Upper lobe of right lung (tissue), 1 donor: ENCODE data around the gene CRACR2A. TPM values are rescaled to one million over a fixed set of nuclear protein-coding genes. Genes with fewer than 3 reads are reported as not detected.

Source experiments
- ATAC-seq: fragments of 200-7000 bp; cut with Tn5 transposase; one replicate; pipeline ENCODE4 v1.9.1; 2020; ENCODE audit warnings: mild to moderate bottlenecking, moderate library complexity
- DNase-seq: peaks from one replicate; pipeline ENCODE4 v3.0.0-alpha.2; 2020
- H3K27ac ChIP-seq: fragments of 200-600 bp; one replicate; pipeline ENCODE4 v1.8.0; 2022
- H3K27me3 ChIP-seq: fragments of 200-600 bp; one replicate; pipeline ENCODE4 v1.8.0; 2022; ENCODE audit warnings: mild to moderate bottlenecking
- H3K36me3 ChIP-seq: fragments of 200-600 bp; one replicate; pipeline ENCODE4 v1.8.0; 2022
- H3K4me1 ChIP-seq: fragments of 200-600 bp; one replicate; pipeline ENCODE4 v1.8.0; 2022
- H3K4me3 ChIP-seq: fragments of 200-600 bp; one replicate; pipeline ENCODE4 v1.8.0; 2022; ENCODE audit warnings: mild to moderate bottlenecking
- H3K9me3 ChIP-seq: fragments of 200-600 bp; one replicate; pipeline ENCODE4 v1.8.0; 2022
- intact Hi-C: fragments of 100-400 bp; cut with DNase I; formaldehyde crosslinking; loops from one replicate; pipeline ENCODE4 v1.11.0; 2022
- total RNA-seq: library from RNA; stranded (reverse); fragmentation: NEBNext Ultra II Directional; extraction: Animal tissue kit (Norgen Biotek cat#: 25700); gene quantifications from one replicate; pipeline ENCODE4 v1.2.1, GENCODE V29; 2021
- TF ChIP-seq, protein P1 (sequence below): fragments of 200-600 bp; IDR thresholded peaks from one replicate; pipeline ENCODE4 v1.8.0; 2022; ENCODE audit warnings: antibody characterized with exemption
- donor health status: DM: no; HTN: yes; CAD: no; lungs with severe emphysema.

CRACR2A gene
- total RNA-seq, 1 donor from 2014 or later = 5.4 TPM

DNA sequence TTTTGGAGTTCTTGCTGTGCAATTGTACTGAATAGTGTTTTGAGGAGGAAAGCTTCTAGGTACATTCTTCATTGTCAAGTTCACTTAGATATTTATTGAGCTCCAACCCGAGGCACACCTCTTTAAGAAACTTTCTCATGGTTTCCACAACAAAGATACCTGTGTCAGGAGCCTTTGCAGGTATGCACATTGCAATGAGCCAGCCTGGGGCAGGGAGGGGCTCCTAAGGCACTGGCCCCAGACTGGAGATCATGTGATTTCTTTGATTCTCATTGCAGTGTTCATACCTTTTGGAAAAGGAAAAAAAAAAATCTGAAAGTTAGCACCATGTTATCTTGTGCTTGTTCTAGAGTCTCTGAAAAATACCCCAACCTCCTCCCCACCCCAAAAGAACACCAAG is 181.6 kb downstream of the CRACR2A start:
- TF ChIP-seq, protein P1, sequence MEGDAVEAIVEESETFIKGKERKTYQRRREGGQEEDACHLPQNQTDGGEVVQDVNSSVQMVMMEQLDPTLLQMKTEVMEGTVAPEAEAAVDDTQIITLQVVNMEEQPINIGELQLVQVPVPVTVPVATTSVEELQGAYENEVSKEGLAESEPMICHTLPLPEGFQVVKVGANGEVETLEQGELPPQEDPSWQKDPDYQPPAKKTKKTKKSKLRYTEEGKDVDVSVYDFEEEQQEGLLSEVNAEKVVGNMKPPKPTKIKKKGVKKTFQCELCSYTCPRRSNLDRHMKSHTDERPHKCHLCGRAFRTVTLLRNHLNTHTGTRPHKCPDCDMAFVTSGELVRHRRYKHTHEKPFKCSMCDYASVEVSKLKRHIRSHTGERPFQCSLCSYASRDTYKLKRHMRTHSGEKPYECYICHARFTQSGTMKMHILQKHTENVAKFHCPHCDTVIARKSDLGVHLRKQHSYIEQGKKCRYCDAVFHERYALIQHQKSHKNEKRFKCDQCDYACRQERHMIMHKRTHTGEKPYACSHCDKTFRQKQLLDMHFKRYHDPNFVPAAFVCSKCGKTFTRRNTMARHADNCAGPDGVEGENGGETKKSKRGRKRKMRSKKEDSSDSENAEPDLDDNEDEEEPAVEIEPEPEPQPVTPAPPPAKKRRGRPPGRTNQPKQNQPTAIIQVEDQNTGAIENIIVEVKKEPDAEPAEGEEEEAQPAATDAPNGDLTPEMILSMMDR = no peak
- no peak overlapping the region for H3K27ac ChIP-seq
- no peak overlapping the region for H3K4me3 ChIP-seq
- H3K4me1 ChIP-seq = no peaks in the 10 kb centered on the region
- no peak for DNase-seq
- no peaks in the 10 kb centered on the region for H3K27me3 ChIP-seq
- no peaks in the 10 kb centered on the region for H3K36me3 ChIP-seq
- no peak for ATAC-seq
- intact Hi-C loops = no loop called here
- H3K9me3 ChIP-seq = no peaks in the 10 kb centered on the region

DNA sequence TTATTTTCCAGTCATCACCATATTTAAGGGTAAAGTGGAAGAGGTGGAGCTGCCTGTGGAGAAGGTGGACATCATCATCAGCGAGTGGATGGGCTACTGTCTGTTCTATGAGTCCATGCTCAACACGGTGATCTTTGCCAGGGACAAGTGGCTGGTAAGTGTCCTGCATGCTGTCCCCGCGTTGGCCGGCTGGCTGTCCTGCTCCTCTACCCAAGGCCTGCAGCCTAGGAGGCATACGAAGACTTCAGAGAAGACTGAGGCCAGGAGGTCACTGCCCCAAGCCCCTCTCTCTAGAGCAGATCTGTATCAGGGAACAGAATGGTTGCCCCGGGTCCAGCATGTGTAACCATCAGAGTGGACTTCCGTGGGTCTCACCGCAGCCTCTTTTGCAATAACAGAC is 184.2 kb downstream of the CRACR2A start:
- intact Hi-C loops = no loop called here
- Histone ChIP-seq H3K27ac (no peak overlapping the region), H3K9me3 (no peaks in the 10 kb centered on the region), H3K27me3 (no peaks in the 10 kb centered on the region), H3K4me3 (no peak overlapping the region), H3K4me1 (no peaks in the 10 kb centered on the region), H3K36me3 (no peaks in the 10 kb centered on the region)
- TF ChIP-seq, protein P1 = no peak
- no peak for DNase-seq
- ATAC-seq = no peak

DNA sequence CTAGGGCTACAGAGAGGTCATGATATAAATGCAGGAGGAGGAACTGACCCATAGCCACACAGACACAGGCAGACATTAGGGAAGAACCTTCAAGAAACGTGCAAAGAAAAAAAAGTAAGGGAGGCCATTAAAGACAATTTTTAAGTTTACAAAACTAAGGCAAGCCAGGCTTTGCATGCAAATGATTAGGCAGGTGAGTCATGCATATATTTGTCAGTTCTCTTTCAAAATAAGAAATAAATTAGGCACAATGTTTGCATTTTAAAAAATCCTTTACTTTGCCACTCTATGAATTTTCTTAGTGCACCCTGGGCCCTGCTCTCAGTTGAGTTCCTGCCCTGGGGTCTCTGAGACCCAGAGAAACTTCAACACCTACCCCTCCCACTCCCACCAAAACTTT is 186.9 kb downstream of the CRACR2A start:
- H3K4me3 ChIP-seq = no peak overlapping the region
- no peak overlapping the region for H3K27ac ChIP-seq
- no peaks in the 10 kb centered on the region for H3K9me3 ChIP-seq
- H3K36me3 ChIP-seq = no peaks in the 10 kb centered on the region
- no peak for DNase-seq
- no peaks in the 10 kb centered on the region for H3K4me1 ChIP-seq
- peaks cover 4% of the 10 kb centered on the region for H3K27me3 ChIP-seq
- TF ChIP-seq, protein P1 = no peak
- no peak for ATAC-seq
- intact Hi-C loops = no loop called here

Other genes with a start within 250 kb of the CRACR2A start
- 14.5 TPM for gene PARP11, start 120.3 kb upstream of the CRACR2A start, total RNA-seq